Neural cell (in vitro differentiated cells): ENCODE measurements around the gene UBR2. TPM values are rescaled to one million over a fixed set of nuclear protein-coding genes. Genes with fewer than 3 reads are reported as not detected.

Experiments used
- H2AFZ ChIP-seq: fragments of 200-600, 300-800 bp; sonication (generic), shearing (Covaris generic); 2 replicates; pipeline ENCODE4 v1.6.0; 2014; ENCODE audit warnings: low read depth, mild to moderate bottlenecking, antibody characterized with exemption, low read length, moderate library complexity
- H3F3A ChIP-seq: fragments of 200-600 bp; shearing (Covaris generic); 2 replicates; pipeline ENCODE4 v1.6.1; 2016; ENCODE audit warnings: mild to moderate bottlenecking, moderate library complexity, mixed read lengths, antibody characterized with exemption, low read length; ENCODE audit not compliant: insufficient read depth, poor library complexity, severe bottlenecking
- H3K27ac ChIP-seq: fragments of 200-600, 300-800 bp; sonication (generic), shearing (Covaris generic); 2 replicates; pipeline ENCODE4 v1.5.1; 2014; ENCODE audit warnings: mild to moderate bottlenecking, low read length, moderate library complexity
- H3K27me3 ChIP-seq: fragments of 300-800, 200-600 bp; sonication (generic), shearing (Covaris generic); 2 replicates; pipeline ENCODE4 v1.6.0; 2014; ENCODE audit warnings: mild to moderate bottlenecking, low read depth, low read length, moderate library complexity; ENCODE audit not compliant: insufficient read depth
- H3K36me3 ChIP-seq: fragments of 300-800, 200-600 bp; sonication (generic), shearing (Covaris generic); 2 replicates; pipeline ENCODE4 v1.5.1; 2014; ENCODE audit warnings: mild to moderate bottlenecking, antibody characterized with exemption, low read length, moderate library complexity; ENCODE audit not compliant: insufficient read depth
- H3K4me2 ChIP-seq: fragments of 300-800, 200-600 bp; sonication (generic), shearing (Covaris generic); 2 replicates; pipeline ENCODE4 v1.6.0; 2014; ENCODE audit warnings: mild to moderate bottlenecking, low read length
- H3K4me3 ChIP-seq: fragments of 300-800, 200-600 bp; sonication (generic), shearing (Covaris generic); 2 replicates; pipeline ENCODE4 v1.5.1; 2014; ENCODE audit warnings: mild to moderate bottlenecking, low read length, moderate library complexity
- H3K79me2 ChIP-seq: fragments of 200-600 bp; shearing (Covaris generic); replicated peaks from 2 replicates; pipeline ENCODE4 v1.6.0; 2014; ENCODE audit warnings: mild to moderate bottlenecking, low read length, moderate library complexity; ENCODE audit not compliant: insufficient read depth
- H3K9ac ChIP-seq: fragments of 300-800, 200-600 bp; sonication (generic), shearing (Covaris generic); 2 replicates; pipeline ENCODE4 v1.6.1; 2016; ENCODE audit warnings: mild to moderate bottlenecking, low read length, mixed read lengths
- H3K9me2 ChIP-seq: fragments of 200-600 bp; shearing (Covaris generic); 2 replicates; pipeline ENCODE4 v1.6.1; 2016; ENCODE audit warnings: mild to moderate bottlenecking, low read length, mixed read lengths; ENCODE audit not compliant: insufficient read depth
- H3K9me3 ChIP-seq: fragments of 200-600, 300-800 bp; sonication (generic), shearing (Covaris generic); 2 replicates; pipeline ENCODE4 v1.6.1; 2016; ENCODE audit warnings: mild to moderate bottlenecking, mixed run types, low read length, moderate library complexity, mixed read lengths
- H4K20me1 ChIP-seq: fragments of 200-600 bp; shearing (Covaris generic); 2 replicates; pipeline ENCODE4 v1.6.1; 2016; ENCODE audit warnings: mild to moderate bottlenecking, mixed run types; ENCODE audit not compliant: insufficient read depth
- EP300 ChIP-seq: fragments of 450-650 bp; conservative IDR thresholded peaks from 2 replicates; pipeline ENCODE4 v1.6.1; 2014; ENCODE audit warnings: antibody characterized with exemption, mild to moderate bottlenecking, moderate library complexity; ENCODE audit not compliant: poor library complexity, severe bottlenecking
- EZH2 ChIP-seq: fragments of 200-600, 300-800 bp; shearing (Covaris generic), sonication (generic); IDR thresholded peaks from 2 replicates; pipeline ENCODE4 v1.6.1; 2014; ENCODE audit warnings: antibody characterized with exemption, low read length, borderline replicate concordance, mild to moderate bottlenecking; ENCODE audit not compliant: insufficient read depth, poor library complexity, severe bottlenecking
- MXI1 ChIP-seq: fragments of 450-650 bp; conservative IDR thresholded peaks from 2 replicates; pipeline ENCODE4 v1.6.1; 2014; ENCODE audit warnings: antibody characterized with exemption, mild to moderate bottlenecking; ENCODE audit not compliant: poor library complexity, severe bottlenecking
- POLR2AphosphoS5 ChIP-seq: IDR thresholded peaks from 2 replicates; pipeline ENCODE4 v1.6.1; 2012
- RAD21 ChIP-seq: fragments of 450-650 bp; conservative IDR thresholded peaks from 2 replicates; pipeline ENCODE4 v1.6.1; 2014; ENCODE audit warnings: antibody characterized with exemption, mild to moderate bottlenecking, moderate library complexity
- SMC3 ChIP-seq: fragments of 450-650 bp; conservative IDR thresholded peaks from 2 replicates; pipeline ENCODE4 v1.6.1; 2014; ENCODE audit warnings: antibody characterized with exemption, mild to moderate bottlenecking, moderate library complexity; ENCODE audit not compliant: poor library complexity
- TAF1 ChIP-seq: IDR thresholded peaks from 2 replicates; pipeline ENCODE4 v1.6.1; 2012; ENCODE audit warnings: low read depth
- polyA plus RNA-seq: library from polyadenylated mRNA; depleted of rRNA; stranded (reverse); fragments of >200 nt; gene quantifications from 2 replicates; pipeline ENCODE4 v1.2.3, GENCODE V29; 2014
- TF ChIP-seq, protein P1 (sequence below): fragments of 450-650 bp; IDR thresholded peaks from 2 replicates; pipeline ENCODE4 v1.5.1; 2014; ENCODE audit warnings: antibody characterized with exemption, mild to moderate bottlenecking, moderate library complexity; ENCODE audit not compliant: poor library complexity, severe bottlenecking
- TF ChIP-seq, protein P2 (sequence below): IDR thresholded peaks from 2 replicates; pipeline ENCODE4 v1.6.1; 2012; ENCODE audit warnings: borderline replicate concordance

The UBR2 gene
- polyA plus RNA-seq, 1 donor from 2014 or later: 24.4 TPM

DNA sequence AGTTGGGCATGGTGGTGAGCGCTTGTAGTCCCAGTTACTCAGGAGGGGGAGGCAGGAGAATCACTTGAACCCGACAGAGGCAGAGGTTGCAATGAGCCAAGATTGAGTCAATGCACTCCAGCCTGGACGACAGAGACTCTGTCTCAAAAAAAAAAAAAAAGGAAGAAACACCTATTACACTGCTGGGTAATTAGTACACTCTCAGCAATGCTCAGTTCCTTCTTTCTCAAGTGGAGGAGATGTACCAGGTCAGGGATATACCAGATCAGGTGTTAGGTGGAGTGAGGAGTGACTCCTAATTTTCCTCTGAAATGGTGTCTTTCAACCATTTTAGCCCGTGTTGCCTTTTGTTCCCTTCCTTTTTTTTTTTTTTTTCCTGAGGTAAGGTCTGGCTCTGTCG is 30.0 kb upstream of the UBR2 start:
- Histone ChIP-seq H3K27ac (no peak overlapping the region), H3K4me2 (no peak overlapping the region), H4K20me1 (no peaks in the 10 kb centered on the region), H3K9ac (no peak overlapping the region), H3K79me2 (no peaks in the 10 kb centered on the region), H3K9me2 (no peaks in the 10 kb centered on the region), H3K4me3 (no peak overlapping the region), H3K9me3 (no peaks in the 10 kb centered on the region), H3K27me3 (no peaks in the 10 kb centered on the region), H2AFZ (no peak overlapping the region), H3K36me3 (no peaks in the 10 kb centered on the region), H3F3A (no peaks in the 10 kb centered on the region)
- TF ChIP-seq RAD21 (no peak), SMC3 (no peak), EZH2 (no peak), POLR2AphosphoS5 (no peak), TAF1 (no peak), EP300 (no peak), MXI1 (no peak)
- TF ChIP-seq, protein P1, sequence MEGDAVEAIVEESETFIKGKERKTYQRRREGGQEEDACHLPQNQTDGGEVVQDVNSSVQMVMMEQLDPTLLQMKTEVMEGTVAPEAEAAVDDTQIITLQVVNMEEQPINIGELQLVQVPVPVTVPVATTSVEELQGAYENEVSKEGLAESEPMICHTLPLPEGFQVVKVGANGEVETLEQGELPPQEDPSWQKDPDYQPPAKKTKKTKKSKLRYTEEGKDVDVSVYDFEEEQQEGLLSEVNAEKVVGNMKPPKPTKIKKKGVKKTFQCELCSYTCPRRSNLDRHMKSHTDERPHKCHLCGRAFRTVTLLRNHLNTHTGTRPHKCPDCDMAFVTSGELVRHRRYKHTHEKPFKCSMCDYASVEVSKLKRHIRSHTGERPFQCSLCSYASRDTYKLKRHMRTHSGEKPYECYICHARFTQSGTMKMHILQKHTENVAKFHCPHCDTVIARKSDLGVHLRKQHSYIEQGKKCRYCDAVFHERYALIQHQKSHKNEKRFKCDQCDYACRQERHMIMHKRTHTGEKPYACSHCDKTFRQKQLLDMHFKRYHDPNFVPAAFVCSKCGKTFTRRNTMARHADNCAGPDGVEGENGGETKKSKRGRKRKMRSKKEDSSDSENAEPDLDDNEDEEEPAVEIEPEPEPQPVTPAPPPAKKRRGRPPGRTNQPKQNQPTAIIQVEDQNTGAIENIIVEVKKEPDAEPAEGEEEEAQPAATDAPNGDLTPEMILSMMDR: no peak
- TF ChIP-seq, protein P2, sequence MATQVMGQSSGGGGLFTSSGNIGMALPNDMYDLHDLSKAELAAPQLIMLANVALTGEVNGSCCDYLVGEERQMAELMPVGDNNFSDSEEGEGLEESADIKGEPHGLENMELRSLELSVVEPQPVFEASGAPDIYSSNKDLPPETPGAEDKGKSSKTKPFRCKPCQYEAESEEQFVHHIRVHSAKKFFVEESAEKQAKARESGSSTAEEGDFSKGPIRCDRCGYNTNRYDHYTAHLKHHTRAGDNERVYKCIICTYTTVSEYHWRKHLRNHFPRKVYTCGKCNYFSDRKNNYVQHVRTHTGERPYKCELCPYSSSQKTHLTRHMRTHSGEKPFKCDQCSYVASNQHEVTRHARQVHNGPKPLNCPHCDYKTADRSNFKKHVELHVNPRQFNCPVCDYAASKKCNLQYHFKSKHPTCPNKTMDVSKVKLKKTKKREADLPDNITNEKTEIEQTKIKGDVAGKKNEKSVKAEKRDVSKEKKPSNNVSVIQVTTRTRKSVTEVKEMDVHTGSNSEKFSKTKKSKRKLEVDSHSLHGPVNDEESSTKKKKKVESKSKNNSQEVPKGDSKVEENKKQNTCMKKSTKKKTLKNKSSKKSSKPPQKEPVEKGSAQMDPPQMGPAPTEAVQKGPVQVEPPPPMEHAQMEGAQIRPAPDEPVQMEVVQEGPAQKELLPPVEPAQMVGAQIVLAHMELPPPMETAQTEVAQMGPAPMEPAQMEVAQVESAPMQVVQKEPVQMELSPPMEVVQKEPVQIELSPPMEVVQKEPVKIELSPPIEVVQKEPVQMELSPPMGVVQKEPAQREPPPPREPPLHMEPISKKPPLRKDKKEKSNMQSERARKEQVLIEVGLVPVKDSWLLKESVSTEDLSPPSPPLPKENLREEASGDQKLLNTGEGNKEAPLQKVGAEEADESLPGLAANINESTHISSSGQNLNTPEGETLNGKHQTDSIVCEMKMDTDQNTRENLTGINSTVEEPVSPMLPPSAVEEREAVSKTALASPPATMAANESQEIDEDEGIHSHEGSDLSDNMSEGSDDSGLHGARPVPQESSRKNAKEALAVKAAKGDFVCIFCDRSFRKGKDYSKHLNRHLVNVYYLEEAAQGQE: no peak

DNA sequence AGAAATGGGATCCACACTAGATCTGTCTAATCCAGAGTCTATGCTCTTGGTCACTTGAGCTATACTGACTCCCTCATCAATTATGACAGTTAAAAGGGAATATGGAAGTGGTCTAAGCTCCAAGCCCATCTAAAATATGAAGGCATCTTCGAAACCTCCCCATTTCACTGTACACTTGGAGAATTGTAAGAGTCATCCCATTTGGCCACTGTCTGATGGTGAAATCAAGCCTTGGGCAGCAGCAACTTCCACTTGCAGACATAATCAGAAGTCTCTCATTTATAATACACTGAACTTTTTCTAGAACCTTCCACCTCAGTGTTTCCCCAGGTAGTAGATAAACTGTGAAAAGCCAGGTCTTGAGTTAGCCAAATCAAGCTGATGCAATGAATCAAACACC is 26.3 kb upstream of the UBR2 start:
- Histone ChIP-seq H3K9ac (no peak overlapping the region), H3K36me3 (no peaks in the 10 kb centered on the region), H3K4me3 (no peak overlapping the region), H3K27me3 (no peaks in the 10 kb centered on the region), H3K9me3 (no peaks in the 10 kb centered on the region), H3K4me2 (no peak overlapping the region), H3K27ac (no peak overlapping the region), H2AFZ (no peak overlapping the region), H3K79me2 (no peaks in the 10 kb centered on the region), H3F3A (no peaks in the 10 kb centered on the region), H3K9me2 (no peaks in the 10 kb centered on the region), H4K20me1 (no peaks in the 10 kb centered on the region)
- no peak for TF ChIP-seq RAD21
- TF ChIP-seq EP300: no peak
- TF ChIP-seq, protein P1: no peak
- no peak for TF ChIP-seq SMC3
- TF ChIP-seq, protein P2: no peak
- TF ChIP-seq MXI1: no peak
- TF ChIP-seq EZH2: no peak
- TF ChIP-seq TAF1: no peak
- TF ChIP-seq POLR2AphosphoS5: no peak
